ENCODE results near the gene LHPP.

Gene LHPP

DNA sequence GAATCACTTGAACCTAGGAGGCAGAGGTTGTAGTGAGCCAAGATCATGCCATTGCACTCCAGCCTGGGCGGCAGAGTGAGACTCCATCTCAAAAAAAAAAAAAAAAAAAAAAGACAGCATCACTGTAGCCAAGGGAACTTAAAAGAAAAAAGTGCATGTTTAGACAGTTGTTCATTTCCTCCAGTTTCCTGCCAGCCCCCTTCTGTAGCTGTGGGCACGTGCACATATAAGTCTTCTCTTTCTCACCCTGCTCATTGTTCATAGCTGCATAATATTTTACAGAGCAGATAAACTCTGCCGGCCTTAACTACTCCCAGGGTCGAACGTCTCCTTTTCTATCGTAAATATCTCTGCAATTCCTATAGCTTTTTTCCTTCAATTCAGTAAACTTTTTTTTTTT is 132.6 kb downstream of the LHPP start:
- no peak for ATAC-seq
- TF ChIP-seq CSRNP3 (CRISPR knock-in tag; IDR thresholded peaks at IDR 0.05): no peak
- no peak for TF ChIP-seq SNAI2 (CRISPR knock-in tag; IDR thresholded peaks at IDR 0.05)

GRCh38 chr10:124595143-124595883 is 133.7 kb downstream of the LHPP start:
- TF ChIP-seq ZC3H10 (CRISPR knock-in tag; IDR thresholded peaks at IDR 0.05): no peak
- TF ChIP-seq PATZ1 (CRISPR knock-in tag; IDR thresholded peaks at IDR 0.05; ENCODE audit: borderline replicate concordance): no peak
- TF ChIP-seq BACH2 (CRISPR knock-in tag; IDR thresholded peaks at IDR 0.05; ENCODE audit: borderline replicate concordance): no peak
- no peak for TF ChIP-seq ARNTL (CRISPR knock-in tag; IDR thresholded peaks at IDR 0.05; ENCODE audit: borderline replicate concordance, low read depth)
- no peak for TF ChIP-seq ZNF565 (CRISPR knock-in tag; conservative IDR thresholded peaks at IDR 0.05; ENCODE audit: low read depth)
- TF ChIP-seq, protein P1, sequence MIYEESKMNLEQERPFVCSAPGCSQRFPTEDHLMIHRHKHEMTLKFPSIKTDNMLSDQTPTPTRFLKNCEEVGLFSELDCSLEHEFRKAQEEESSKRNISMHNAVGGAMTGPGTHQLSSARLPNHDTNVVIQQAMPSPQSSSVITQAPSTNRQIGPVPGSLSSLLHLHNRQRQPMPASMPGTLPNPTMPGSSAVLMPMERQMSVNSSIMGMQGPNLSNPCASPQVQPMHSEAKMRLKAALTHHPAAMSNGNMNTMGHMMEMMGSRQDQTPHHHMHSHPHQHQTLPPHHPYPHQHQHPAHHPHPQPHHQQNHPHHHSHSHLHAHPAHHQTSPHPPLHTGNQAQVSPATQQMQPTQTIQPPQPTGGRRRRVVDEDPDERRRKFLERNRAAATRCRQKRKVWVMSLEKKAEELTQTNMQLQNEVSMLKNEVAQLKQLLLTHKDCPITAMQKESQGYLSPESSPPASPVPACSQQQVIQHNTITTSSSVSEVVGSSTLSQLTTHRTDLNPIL (CRISPR knock-in tag; IDR thresholded peaks at IDR 0.05; ENCODE audit: low read depth): no peak
- TF ChIP-seq, protein P2, sequence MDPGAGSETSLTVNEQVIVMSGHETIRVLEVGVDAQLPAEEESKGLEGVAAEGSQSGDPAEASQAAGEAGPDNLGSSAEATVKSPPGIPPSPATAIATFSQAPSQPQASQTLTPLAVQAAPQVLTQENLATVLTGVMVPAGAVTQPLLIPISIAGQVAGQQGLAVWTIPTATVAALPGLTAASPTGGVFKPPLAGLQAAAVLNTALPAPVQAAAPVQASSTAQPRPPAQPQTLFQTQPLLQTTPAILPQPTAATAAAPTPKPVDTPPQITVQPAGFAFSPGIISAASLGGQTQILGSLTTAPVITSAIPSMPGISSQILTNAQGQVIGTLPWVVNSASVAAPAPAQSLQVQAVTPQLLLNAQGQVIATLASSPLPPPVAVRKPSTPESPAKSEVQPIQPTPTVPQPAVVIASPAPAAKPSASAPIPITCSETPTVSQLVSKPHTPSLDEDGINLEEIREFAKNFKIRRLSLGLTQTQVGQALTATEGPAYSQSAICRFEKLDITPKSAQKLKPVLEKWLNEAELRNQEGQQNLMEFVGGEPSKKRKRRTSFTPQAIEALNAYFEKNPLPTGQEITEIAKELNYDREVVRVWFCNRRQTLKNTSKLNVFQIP (CRISPR knock-in tag; IDR thresholded peaks at IDR 0.05; ENCODE audit: borderline replicate concordance, low read depth): no peak
- TF ChIP-seq ZFP30 (CRISPR knock-in tag; IDR thresholded peaks at IDR 0.05): no peak
- no peak for TF ChIP-seq ESRRG (CRISPR knock-in tag; IDR thresholded peaks at IDR 0.05)
- no peak for TF ChIP-seq TSHZ2 (CRISPR knock-in tag; IDR thresholded peaks at IDR 0.05)
- TF ChIP-seq ISL1 (CRISPR knock-in tag; IDR thresholded peaks at IDR 0.05): no peak
- TF ChIP-seq TCF4 (CRISPR knock-in tag; IDR thresholded peaks at IDR 0.05; ENCODE audit: borderline replicate concordance): no peak
- no peak for ATAC-seq

- TF ChIP-seq ARNTL (CRISPR knock-in tag; IDR thresholded peaks at IDR 0.05; ENCODE audit: borderline replicate concordance, low read depth): no peak
- TF ChIP-seq ZNF565 (CRISPR knock-in tag; conservative IDR thresholded peaks at IDR 0.05; ENCODE audit: low read depth): no peak
- TF ChIP-seq ISL1 (CRISPR knock-in tag; IDR thresholded peaks at IDR 0.05): no peak
- ATAC-seq: no peak
These were observed 134.6 kb downstream of the LHPP start for GRCh38 chr10:124596116-124596785.

- TF ChIP-seq ISL1 (CRISPR knock-in tag; IDR thresholded peaks at IDR 0.05) (no peak), SNAI2 (CRISPR knock-in tag; IDR thresholded peaks at IDR 0.05) (no peak), RARB (CRISPR knock-in tag; IDR thresholded peaks at IDR 0.05) (no peak), BACH2 (CRISPR knock-in tag; IDR thresholded peaks at IDR 0.05; ENCODE audit: borderline replicate concordance) (no peak), CSDC2 (CRISPR knock-in tag; IDR thresholded peaks at IDR 0.05) (no peak), TSHZ2 (CRISPR knock-in tag; IDR thresholded peaks at IDR 0.05) (no peak), ARNTL (CRISPR knock-in tag; IDR thresholded peaks at IDR 0.05; ENCODE audit: borderline replicate concordance, low read depth) (no peak), PPARA (CRISPR knock-in tag; IDR thresholded peaks at IDR 0.05; ENCODE audit: borderline replicate concordance) (no peak), PATZ1 (CRISPR knock-in tag; IDR thresholded peaks at IDR 0.05; ENCODE audit: borderline replicate concordance) (no peak)
These were observed 135.6 kb downstream of the LHPP start for GRCh38 chr10:124596962-124597845.

More at GRCh38 chr10:124596962-124597845, 135.6 kb downstream of the LHPP start:
- ATAC-seq: no peak

Data from SK-N-SH treated with all-trans-retinoic acid at 6 μM for 48 hours (cell line).